AG20443 (cell line): ENCODE results near the gene KRT81.
"Not testable (repeated sequence)": the region's sequence is repeated elsewhere in the genome, so short reads cannot be mapped to it uniquely, and the experiment has no call there.

Experiments used
- DNase-seq: peaks from one replicate; pipeline ENCODE4 v3.0.0; 2012; ENCODE audit warnings: low spot score, mixed read lengths

The KRT81 gene

DNA sequence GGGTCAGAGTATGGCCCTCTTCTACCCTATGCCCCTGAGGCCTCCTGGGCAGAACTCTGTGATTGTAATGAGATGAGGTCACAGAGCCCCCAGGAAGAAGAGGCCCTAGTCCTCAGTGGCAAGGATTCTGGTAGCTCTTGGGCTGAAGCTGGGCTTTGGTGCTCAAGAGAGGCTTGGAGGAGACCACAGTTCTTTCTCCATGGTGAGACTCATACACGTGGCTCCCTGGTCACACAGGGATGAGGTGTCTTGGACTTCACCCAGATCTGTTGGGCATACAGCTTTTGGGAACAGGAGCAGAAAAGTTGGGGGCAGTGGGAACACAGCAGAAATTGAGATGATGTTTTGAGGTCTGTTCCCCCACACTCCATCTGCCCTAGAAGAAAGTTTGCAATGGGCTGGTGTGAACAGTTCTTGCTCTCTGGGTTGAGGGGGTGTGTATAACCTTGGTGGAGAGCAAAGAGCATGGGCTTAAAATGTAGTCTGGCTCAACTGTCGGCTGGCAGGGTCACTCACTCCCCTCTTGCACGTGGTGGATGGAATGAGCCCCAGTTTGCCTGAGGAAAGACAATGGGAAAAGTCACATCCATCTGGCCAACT lies 16.7 kb downstream of the KRT81 start, which contains the start of gene KRT86:
Gene KRT86, plus strand, starts transcription at position 125 of the 600 bp plus-strand sequence. CDS start 27,272 bp downstream, outside the sequence.
- no peak for DNase-seq

DNA sequence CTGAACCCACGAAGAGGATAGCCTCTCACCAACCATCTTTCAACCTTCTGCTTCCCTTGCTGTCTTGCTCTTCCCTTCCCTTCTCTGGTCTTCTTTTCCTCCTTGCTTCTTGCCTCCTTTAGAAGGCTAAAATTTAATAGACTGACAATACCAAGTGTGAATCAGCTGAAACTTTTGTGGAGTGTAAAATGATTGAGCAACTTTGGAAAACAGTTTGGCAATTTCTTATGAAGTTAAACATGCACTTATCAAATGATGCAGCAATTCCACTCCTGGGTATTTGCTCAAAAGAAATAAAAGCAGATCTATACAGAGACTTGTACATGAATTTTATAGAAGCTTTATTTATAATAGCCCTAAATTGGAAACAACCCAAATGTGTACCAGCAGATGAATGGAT lies 20.2 kb downstream of the KRT81 start:
- no peak for DNase-seq

GRCh38 chr12:52270541-52271070 lies 20.7 kb downstream of the KRT81 start:
- DNase-seq = no peak

- DNase-seq = peak; percentile 61
Measured at GRCh38 chr12:52268212-52268611, 23.1 kb downstream of the KRT81 start.

GRCh38 chr12:52267699-52268098 lies 23.6 kb downstream of the KRT81 start:
- DNase-seq = no peak

- DNase-seq = no peak
Measured at GRCh38 chr12:52267266-52267665, 24.1 kb downstream of the KRT81 start.

DNA sequence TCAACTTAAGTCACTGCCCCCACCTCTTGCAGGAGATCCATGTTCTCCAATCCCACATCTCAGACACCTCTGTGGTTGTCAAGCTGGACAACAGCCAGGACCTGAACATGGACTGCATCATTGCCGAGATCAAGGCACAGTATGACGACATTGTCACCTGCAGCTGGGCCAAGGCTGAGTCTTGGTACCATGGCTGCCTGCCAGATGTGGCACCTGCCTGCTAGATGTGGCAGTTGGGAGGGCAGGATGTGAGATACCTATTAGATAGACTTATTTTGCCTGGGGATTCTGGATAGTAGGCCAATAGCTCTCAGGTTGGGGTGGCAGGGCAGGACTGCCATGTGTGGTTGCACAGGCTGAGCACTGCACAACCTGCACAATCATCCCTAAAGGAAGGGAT lies 24.8 kb downstream of the KRT81 start:
- no peak for DNase-seq

DNA sequence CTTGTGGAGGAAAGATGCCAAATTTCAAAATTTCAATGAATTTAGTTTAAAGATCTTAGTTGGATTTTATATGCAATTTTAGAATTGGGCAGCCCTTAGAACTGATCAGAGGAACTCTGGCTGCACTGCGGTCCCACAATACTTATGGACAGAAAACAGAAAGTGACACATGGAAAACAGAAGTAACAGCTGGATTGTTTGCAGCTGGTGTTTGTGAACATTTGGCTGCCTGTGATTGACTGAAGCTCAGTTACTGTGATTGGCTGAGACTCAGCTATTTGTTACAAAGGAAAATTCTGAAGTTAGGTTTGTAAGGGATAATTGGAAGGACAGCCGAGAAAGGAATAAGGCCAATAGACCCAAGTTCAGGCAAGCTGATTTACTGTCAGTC lies 26.9 kb downstream of the KRT81 start:
- DNase-seq = no peak

GRCh38 chr12:52263761-52264434 lies 27.4 kb downstream of the KRT81 start:
- DNase-seq = no peak

DNA sequence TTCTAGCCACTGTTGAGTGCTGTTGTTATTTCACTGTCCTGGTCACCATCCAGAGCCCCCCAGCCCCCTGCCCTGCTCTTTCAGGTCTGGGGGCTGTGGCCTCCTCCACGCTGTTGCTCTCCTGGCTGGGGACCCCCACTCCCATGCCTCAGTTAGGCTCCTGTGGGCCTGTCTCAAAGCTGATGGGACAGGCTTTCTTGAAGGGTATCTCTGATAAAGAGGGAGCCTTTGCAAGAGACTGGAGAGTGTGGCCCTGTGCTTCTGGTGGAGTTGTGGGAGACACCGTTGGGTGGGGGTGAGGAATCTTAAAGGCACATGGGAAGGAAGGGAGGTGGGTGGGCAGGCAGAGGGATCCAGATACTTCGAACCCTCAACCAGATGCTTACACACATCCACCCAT lies 29.0 kb downstream of the KRT81 start:
- no peak for DNase-seq

DNA sequence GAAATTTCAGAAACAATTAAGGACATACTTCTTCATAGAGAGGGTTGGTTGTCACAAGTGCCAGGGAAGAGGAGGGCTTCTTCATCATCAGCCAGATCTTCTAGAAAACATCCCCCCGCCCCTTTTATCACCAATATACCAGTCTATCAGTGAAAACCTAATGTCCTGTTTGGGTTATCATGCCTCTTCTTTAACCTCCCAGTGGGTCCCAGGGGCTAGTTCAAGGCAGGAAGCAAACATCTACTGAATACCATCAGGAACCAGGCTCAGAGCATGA lies 30.2 kb downstream of the KRT81 start:
- no peak for DNase-seq

DNA sequence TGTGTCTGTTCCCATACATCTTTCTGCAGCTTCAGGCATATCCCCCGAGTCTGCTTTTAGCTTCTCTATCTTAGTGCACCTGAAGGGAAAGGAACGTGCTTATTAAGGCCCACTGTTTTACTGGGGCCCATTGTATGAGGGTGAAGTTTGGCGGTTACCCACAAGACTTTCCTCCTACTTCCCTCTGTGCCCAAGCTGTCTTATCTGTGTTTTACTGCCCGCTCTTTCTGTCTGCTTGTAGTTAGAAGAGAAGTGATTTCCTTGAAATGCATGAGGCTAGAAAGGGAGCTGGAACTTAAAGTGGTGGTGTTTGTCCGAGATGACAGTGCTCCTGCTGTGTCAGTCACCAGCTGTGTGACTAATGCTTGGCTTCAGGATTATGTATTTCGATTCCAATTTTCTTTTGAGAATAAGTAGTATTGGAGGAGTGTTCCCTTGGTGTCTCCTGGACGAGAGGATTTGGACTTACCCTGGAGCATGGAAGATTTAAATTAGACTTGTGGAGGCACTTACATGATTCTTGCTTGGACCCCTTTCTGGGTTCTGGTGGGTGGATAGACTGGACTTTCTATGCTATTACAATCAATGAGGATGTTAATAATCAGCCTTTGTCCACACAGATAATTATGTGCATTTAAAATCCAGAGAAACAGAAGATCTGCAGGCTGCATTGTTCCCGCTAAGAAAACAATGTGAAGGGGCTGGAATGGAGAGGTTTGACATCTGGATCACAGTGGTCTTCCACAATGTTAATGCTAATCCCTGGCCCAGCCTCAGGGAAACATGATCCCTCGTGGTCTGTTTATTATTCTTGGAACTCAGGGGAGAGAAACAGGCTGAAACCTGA lies 30.8 kb downstream of the KRT81 start:
- no peak for DNase-seq

GRCh38 chr12:52259657-52260243 lies 31.6 kb downstream of the KRT81 start:
- DNase-seq = no peak

GRCh38 chr12:52258335-52258901 lies 32.9 kb downstream of the KRT81 start:
- DNase-seq = peak; percentile 79

GRCh38 chr12:52257922-52258321 lies 33.4 kb downstream of the KRT81 start:
- not testable (repeated sequence) for DNase-seq

- no peak for DNase-seq
Measured at GRCh38 chr12:52257074-52257551, 34.2 kb downstream of the KRT81 start.

DNA sequence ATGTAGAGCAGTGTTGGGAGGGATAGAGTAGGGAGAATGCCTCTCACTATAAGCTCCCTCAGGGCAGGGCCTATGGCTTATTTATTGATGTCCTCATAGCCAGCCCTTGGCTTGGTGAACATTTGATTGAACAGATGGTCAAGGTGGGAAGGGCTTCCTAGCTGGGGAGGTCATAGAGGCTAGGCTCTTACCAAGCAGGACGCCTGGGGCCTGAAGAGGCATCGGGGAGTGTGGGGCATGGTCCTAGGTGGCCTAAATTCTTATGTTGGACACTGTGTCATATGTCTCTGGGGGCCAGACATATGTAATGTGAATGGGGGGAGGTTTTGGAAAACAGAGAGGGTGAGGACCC lies 34.8 kb downstream of the KRT81 start:
- no peak for DNase-seq

DNA sequence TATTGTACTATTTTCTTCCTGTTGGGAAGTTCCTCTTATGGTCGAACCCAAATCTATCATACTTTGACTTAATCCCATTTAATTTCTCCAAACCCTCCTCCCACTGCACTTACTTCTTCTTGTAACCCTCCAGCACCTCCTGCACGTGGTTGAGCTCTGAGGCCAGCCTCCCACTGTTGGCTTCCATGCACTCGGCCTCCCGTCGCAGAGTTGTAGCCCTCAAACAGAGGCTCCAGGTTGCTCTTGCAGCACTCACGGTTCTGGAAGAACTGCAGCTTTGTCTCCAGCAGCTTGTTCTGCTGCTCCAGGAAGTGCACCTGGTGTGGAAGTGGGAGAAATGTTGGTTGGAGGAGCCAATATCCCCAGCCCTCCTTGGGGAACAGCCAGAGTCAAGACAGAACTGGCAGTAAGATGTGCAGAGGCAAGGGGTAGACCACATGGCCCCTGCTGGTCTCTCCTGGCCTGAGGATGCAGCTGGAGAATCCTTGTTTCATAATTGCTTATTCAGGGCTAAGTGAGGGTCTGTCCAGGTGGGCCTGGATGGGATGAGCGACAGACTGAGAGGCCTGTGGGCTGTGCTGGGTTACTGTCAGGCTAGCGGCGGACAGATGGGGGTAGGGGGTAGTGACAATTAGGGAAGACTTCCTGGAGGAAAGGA lies 35.3 kb downstream of the KRT81 start:
- DNase-seq = no peak

- no peak for DNase-seq
Measured at GRCh38 chr12:52254965-52255751, 36.2 kb downstream of the KRT81 start.

DNA sequence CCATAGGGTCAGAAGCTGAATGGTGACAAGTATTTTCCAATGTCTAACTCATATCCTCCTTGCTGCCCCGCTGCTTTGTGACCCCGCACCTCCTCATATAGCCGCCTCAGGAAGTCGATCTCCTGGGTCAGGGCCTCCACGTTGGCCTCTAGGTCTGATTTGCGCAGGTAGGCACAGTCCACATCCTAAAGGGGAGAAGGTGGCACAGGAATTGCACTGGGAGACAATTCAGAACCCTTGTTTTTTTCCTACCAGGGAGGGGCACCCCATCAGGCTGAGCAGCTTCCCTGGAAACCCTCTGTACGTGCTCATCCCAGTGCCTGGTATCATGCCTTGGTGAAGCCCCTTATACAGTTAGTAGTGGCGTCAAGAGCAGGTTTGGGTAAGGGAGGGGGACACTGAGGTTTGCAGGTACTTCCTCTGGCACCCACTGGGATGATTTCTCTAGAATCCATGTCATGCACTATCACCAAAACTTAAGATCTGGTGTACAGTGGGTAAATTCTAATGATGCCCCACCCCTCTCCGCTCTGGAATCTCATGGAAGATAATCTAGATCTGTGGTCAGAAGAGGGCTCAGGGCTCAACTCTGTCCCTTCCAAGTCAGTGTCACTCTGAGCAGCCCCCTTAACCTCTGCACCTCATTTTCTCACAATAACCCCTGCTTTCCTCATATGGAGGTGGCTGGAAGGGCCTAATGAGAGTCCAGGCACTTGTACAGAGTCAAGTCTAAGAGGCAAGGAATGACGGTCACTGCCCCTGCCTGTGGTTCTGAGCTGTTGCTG lies 37.0 kb downstream of the KRT81 start:
- DNase-seq = no peak
